A673 (cell line): ENCODE measurements around the gene NYNRIN. TPM values are rescaled to one million over a fixed set of nuclear protein-coding genes. Genes with fewer than 3 reads are reported as not detected.

Experiments used
- BruUV-seq: library from RNA; stranded (reverse); fragments of 400-500 nt; replicated peaks from 2 replicates; lab custom pipeline; 2021; lab: Mats Ljungman, UMichigan
- CTCF ChIA-PET: fragments of 300-600 bp; sonication (Branson Sonifier 250); formaldehyde crosslinking; loops from one replicate; lab custom pipeline; 2022; ENCODE audit warnings: antibody characterized with exemption; lab: Charles Lee
- POLR2A ChIA-PET: fragments of 300-600 bp; sonication (Branson Sonifier 250); formaldehyde crosslinking; loops from one replicate; lab custom pipeline; 2022; ENCODE audit warnings: antibody characterized with exemption; ENCODE audit not compliant: low non-redundant PET; lab: Charles Lee
- DNase-seq: peaks from one replicate; pipeline ENCODE4 v3.0.0-alpha.2; 2015; ENCODE audit warnings: low spot score
- H3K27ac ChIP-seq: fragments of 200-600 bp; sonication (generic); 2 replicates; pipeline ENCODE4 v1.5.1; 2016; ENCODE audit warnings: mixed run types, low read depth, mild to moderate bottlenecking, mixed read lengths, antibody characterized with exemption, low read length; ENCODE audit not compliant: poor library complexity, severe bottlenecking
- H3K27me3 ChIP-seq: fragments of 200-600 bp; sonication (generic); replicated peaks from 2 replicates; pipeline ENCODE4 v1.6.1; 2017; ENCODE audit warnings: mixed run types, low read depth, mild to moderate bottlenecking, mixed read lengths, antibody characterized with exemption, low read length; ENCODE audit not compliant: insufficient read depth, poor library complexity
- H3K36me3 ChIP-seq: fragments of 200-600 bp; sonication (generic); 2 replicates; pipeline ENCODE4 v1.6.1; 2016; ENCODE audit warnings: mixed run types, mild to moderate bottlenecking, mixed read lengths, antibody characterized with exemption, low read length; ENCODE audit not compliant: insufficient read depth, poor library complexity, severe bottlenecking
- H3K4me1 ChIP-seq: fragments of 200-600 bp; sonication (generic); 2 replicates; pipeline ENCODE4 v1.6.1; 2017; ENCODE audit warnings: mixed run types, mild to moderate bottlenecking, mixed read lengths, antibody characterized with exemption, low read length; ENCODE audit not compliant: insufficient read depth, poor library complexity, severe bottlenecking
- H3K4me3 ChIP-seq: fragments of 200-600 bp; sonication (generic); 2 replicates; pipeline ENCODE4 v1.5.1; 2016; ENCODE audit warnings: low read depth, mixed run types, mild to moderate bottlenecking, mixed read lengths, low read length; ENCODE audit not compliant: poor library complexity, severe bottlenecking
- H3K9me3 ChIP-seq: fragments of 200-600 bp; sonication (generic); 2 replicates; pipeline ENCODE4 v1.6.1; 2016; ENCODE audit warnings: mixed run types, low read depth, mild to moderate bottlenecking, mixed read lengths, antibody characterized with exemption, low read length; ENCODE audit not compliant: poor library complexity, severe bottlenecking
- CTCF ChIP-seq: fragments of 300-800, 200-600 bp; sonication (generic); conservative IDR thresholded peaks from 2 replicates; pipeline ENCODE4 v1.5.1; 2017; ENCODE audit warnings: low read depth, mild to moderate bottlenecking, antibody characterized with exemption, low read length, moderate library complexity, mixed read lengths
- EZH2 ChIP-seq: fragments of 200-600 bp; sonication (generic); IDR thresholded peaks from 2 replicates; pipeline ENCODE4 v1.6.1; 2017; ENCODE audit warnings: borderline replicate concordance, low read depth, mild to moderate bottlenecking, mixed read lengths, antibody characterized with exemption, low read length; ENCODE audit not compliant: poor library complexity, severe bottlenecking
- intact Hi-C: fragments of 100-400 bp; cut with micrococcal nuclease; formaldehyde crosslinking; loops from one replicate; pipeline ENCODE4 v1.10.0; 2022; ENCODE audit not compliant: unreplicated experiment
- total RNA-seq: library from RNA; stranded (reverse); gene quantifications from 2 replicates; pipeline ENCODE4 v1.2.3, GENCODE V29; 2021

NYNRIN gene
- total RNA-seq, 1 experiment from 2014 or later, result 8.6 TPM

DNA sequence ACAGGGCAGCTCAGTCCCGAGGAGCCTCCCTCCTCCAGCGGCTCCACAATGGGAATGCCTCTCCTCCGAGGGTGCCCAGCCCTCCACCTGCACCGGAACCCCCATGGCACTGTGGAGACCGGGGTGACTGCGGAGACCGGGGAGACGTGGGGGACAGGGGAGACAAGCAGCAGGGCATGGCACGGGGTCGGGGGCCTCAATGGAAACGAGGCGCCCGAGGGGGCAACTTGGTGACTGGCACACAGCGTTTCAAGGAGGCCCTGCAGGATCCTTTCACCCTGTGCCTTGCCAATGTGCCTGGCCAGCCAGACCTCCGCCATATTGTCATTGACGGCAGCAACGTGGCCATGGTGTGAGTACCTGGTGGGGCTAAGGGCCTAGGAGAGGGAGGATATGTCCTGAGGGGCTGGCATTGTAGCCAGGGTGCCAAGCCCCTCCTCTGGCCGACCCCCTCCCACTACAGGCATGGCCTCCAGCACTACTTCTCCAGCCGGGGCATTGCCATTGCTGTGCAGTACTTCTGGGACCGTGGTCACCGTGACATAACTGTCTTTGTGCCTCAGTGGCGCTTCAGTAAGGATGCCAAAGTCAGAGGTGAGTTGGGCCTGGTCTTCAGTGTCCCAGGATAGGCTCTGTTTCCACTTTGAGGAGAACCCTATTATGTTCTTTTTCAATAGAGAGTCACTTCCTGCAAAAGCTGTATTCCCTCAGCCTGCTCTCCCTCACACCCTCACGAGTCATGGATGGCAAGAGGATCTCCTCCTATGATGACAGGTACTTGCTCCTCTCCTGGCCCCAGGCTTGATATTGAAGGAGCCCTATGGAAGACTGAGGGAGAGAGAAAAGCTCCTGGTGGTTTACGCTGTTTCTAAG is 33.7 kb downstream of the NYNRIN start:
- Histone ChIP-seq H3K27me3 (no peaks in the 10 kb centered on the region), H3K4me3 (no peak overlapping the region), H3K4me1 (peaks cover 26% of the 10 kb centered on the region), H3K27ac (no peak overlapping the region), H3K36me3 (peaks cover 36% of the 10 kb centered on the region), H3K9me3 (no peaks in the 10 kb centered on the region)
- no peak for DNase-seq
- ChIA-PET POLR2A (interaction anchor here (1.0 kb wide), 1 partner anchor 101 kb away, joined by 4 read pairs; no protein-coding TSS in a partner anchor), CTCF (interaction anchor here (0.5 to 3.3 kb wide), 17 partner anchors 10 to 374 kb away, joined by 3 to 101 read pairs (median 6); partner anchors contain the start of genes ADCY4, SDR39U1 and TINF2)
- intact Hi-C loops, result loop anchor here (10.0 kb wide), 1 partner anchor 418 kb away; no protein-coding TSS in a partner anchor
- no TSS peak for BruUV-seq
- TF ChIP-seq EZH2 (no peak), CTCF (no peak)

- no TSS peak for BruUV-seq
Observed at GRCh38 chr14:24434036-24434435, 35.2 kb downstream of the NYNRIN start.

More at GRCh38 chr14:24434036-24434435, 35.2 kb downstream of the NYNRIN start:
- H3K9me3 ChIP-seq, result no peaks in the 10 kb centered on the region
- no peaks in the 10 kb centered on the region for H3K27me3 ChIP-seq
- no peak for DNase-seq
- no peak for TF ChIP-seq EZH2
- TF ChIP-seq CTCF, result no peak
- peaks cover 51% of the 10 kb centered on the region for H3K36me3 ChIP-seq
- no peak overlapping the region for H3K4me3 ChIP-seq
- H3K27ac ChIP-seq, result no peak overlapping the region
- H3K4me1 ChIP-seq, result peaks cover 26% of the 10 kb centered on the region
- intact Hi-C loops, result loop anchor here (10.0 kb wide), 1 partner anchor 419 kb away; no protein-coding TSS in a partner anchor
- ChIA-PET POLR2A (no interaction called here), CTCF (no interaction called here)
